Ascending aorta (tissue), 2 donors: ENCODE results near the gene STRN. TPM values are rescaled to one million over a fixed set of nuclear protein-coding genes. Genes with fewer than 3 reads are reported as not detected.

ENCODE experiments used
- DNase-seq, 2 donors: peaks; one replicate each; pipeline ENCODE4 v3.0.0-alpha.2; 2019; ENCODE audit warnings: low spot score in 2 of 2
- H3K27ac ChIP-seq, 2 donors: fragments of 200-600 bp; sonication (generic); one replicate each; pipeline ENCODE4 v1.5.1; 2016 to 2017; ENCODE audit warnings: mild to moderate bottlenecking in 1 of 2
- H3K27me3 ChIP-seq: fragments of 200-600 bp; sonication (generic); one replicate; pipeline ENCODE4 v1.5.1; 2017
- H3K36me3 ChIP-seq, 2 donors: fragments of 200-600 bp; sonication (generic); one replicate each; pipeline ENCODE4 v1.5.1; 2016
- H3K4me1 ChIP-seq, 2 donors: fragments of 200-600 bp; sonication (generic); one replicate each; pipeline ENCODE4 v1.5.1; 2016 to 2017; ENCODE audit warnings: mild to moderate bottlenecking in 1 of 2
- H3K4me3 ChIP-seq, 2 donors: fragments of 200-600 bp; sonication (generic); one replicate each; pipeline ENCODE4 v1.5.1; 2016 to 2017; ENCODE audit warnings: mild to moderate bottlenecking in 1 of 2
- H3K9me3 ChIP-seq, 2 donors: fragments of 200-600 bp; sonication (generic); one replicate each; pipeline ENCODE4 v1.5.1; 2016
- CTCF ChIP-seq, 3 experiments: fragments of 200-600 bp in 2 of 3; fragments of 450-650 bp in 1 of 3; sonication (generic) in 2 of 3; IDR thresholded peaks; one replicate each; pipeline ENCODE4 v1.5.1; 2016 to 2019; ENCODE audit warnings: antibody characterized with exemption in 3 of 3, mild to moderate bottlenecking in 1 of 3, moderate library complexity in 1 of 3
- intact Hi-C: fragments of 100-400 bp; cut with DNase I; formaldehyde crosslinking; loops from one replicate; pipeline ENCODE4 v1.15.1; 2023
- total RNA-seq: library from RNA; depleted of rRNA; stranded (reverse); fragments of >200 nt; gene quantifications from one replicate; pipeline ENCODE4 v1.1.0, GENCODE V29; 2016

Gene STRN
- total RNA-seq, 1 donor from 2014 or later, result 4.3 TPM

DNA sequence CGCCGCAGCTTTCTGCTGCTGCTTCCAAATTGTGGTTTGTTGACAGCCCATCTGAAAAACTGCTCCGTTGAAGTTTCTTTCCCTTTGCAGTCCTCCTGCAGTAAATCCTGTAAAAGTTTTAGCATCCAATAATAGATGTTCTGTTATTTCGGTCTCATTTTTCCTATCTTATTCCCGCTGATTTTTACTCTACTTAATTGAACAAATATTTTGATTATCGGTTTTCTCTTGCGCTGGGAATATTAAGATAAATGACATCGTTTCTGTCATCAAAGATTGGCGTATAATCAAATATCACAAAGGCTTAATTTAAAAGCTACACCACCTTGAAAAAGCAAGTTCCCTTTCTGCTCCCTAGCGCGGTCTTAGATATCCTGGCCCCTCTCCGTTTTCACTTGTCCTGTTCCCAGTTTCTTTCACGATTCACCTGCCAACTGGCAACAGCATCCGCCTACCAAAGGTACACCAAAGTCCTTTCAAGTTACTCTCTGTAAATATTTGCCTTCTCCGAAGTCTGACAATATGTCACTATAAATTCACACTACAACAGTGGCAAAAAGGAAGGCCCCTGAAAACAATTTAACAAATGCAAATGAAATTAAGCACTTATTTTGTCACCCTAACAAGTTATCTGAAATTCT, 1.0 kb upstream of the STRN start:
- Histone ChIP-seq H3K27ac (peak overlapping the region; percentile 54 to 78), H3K4me1 (no peaks in the 10 kb centered on the region), H3K9me3 (no peaks in the 10 kb centered on the region), H3K36me3 (no peaks in the 10 kb centered on the region), H3K4me3 (peak overlapping the region; percentile 92 to 96), H3K27me3 (no peaks in the 10 kb centered on the region)
- intact Hi-C loops, result loop anchor here (10.0 kb wide), 1 partner anchor 357 kb away; the partner anchor contains the start of gene PRKD3
- DNase-seq, result no peak
- TF ChIP-seq CTCF (IDR thresholded peaks at IDR 0.05), result no peak

- Histone ChIP-seq H3K9me3 (no peaks in the 10 kb centered on the region), H3K36me3 (no peaks in the 10 kb centered on the region), H3K27me3 (no peaks in the 10 kb centered on the region), H3K4me3 (peak overlapping the region; percentile 92 to 96), H3K27ac (peak overlapping the region; percentile 68 to 92), H3K4me1 (no peaks in the 10 kb centered on the region)
- no peak for DNase-seq
- TF ChIP-seq CTCF (IDR thresholded peaks at IDR 0.05), result no peak
- intact Hi-C loops, result loop anchor here (10.0 kb wide), 1 partner anchor 359 kb away; the partner anchor contains the start of gene PRKD3
Observed at GRCh38 chr2:36965751-36966369, 476 bp downstream of the STRN start.

GRCh38 chr2:36965206-36965605, 1.1 kb downstream of the STRN start:
- Histone ChIP-seq H3K27me3 (no peaks in the 10 kb centered on the region), H3K27ac (peak overlapping the region in 1 of 2 donors; percentile 92), H3K36me3 (no peaks in the 10 kb centered on the region), H3K4me1 (no peaks in the 10 kb centered on the region), H3K4me3 (peak overlapping the region; percentile 92 to 96), H3K9me3 (no peaks in the 10 kb centered on the region)
- intact Hi-C loops, result loop anchor here (10.0 kb wide), 1 partner anchor 360 kb away; the partner anchor contains the start of gene PRKD3
- no peak for DNase-seq
- no peak for TF ChIP-seq CTCF (IDR thresholded peaks at IDR 0.05)

DNA sequence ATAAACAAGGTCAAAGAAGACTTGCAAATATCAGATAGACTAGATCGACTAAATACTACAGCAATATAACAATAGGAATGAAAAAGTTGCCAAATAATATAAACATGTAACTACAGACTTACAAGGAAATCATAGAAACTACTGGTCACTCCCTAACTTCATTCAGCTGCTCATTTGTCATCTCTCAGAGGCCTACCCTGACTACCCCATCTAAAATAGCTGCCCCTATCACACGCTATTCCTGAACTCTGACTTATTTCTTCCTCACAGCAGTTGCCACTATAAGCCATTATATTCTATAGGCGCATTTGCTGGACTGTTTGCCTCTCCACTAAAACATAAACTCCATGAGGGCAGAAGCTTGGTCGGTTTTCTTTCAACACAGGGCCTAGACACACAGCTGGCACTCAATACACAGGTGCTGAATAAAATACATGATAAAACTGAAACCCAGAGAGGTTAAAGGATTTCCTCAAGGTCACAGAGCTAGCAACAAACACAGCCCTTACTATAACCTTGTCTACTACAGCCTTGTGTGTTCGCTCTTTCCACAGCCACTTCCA, 1.8 kb downstream of the STRN start:
- Histone ChIP-seq H3K27me3 (no peaks in the 10 kb centered on the region), H3K4me3 (peak overlapping the region; percentile 92 to 96), H3K4me1 (no peaks in the 10 kb centered on the region), H3K9me3 (no peaks in the 10 kb centered on the region), H3K36me3 (no peaks in the 10 kb centered on the region), H3K27ac (no peak overlapping the region)
- TF ChIP-seq CTCF (IDR thresholded peaks at IDR 0.05), result no peak
- intact Hi-C loops, result loop anchor here (10.0 kb wide), 1 partner anchor 360 kb away; the partner anchor contains the start of gene PRKD3
- no peak for DNase-seq

GRCh38 chr2:36963734-36964133, 2.6 kb downstream of the STRN start:
- no peaks in the 10 kb centered on the region for H3K27me3 ChIP-seq
- H3K27ac ChIP-seq, result no peak overlapping the region
- no peak overlapping the region for H3K4me3 ChIP-seq
- DNase-seq, result no peak
- no peak for TF ChIP-seq CTCF (IDR thresholded peaks at IDR 0.05)
- no peaks in the 10 kb centered on the region for H3K4me1 ChIP-seq
- H3K9me3 ChIP-seq, result no peaks in the 10 kb centered on the region
- intact Hi-C loops, result loop anchor here (10.0 kb wide), 1 partner anchor 361 kb away; the partner anchor contains the start of gene PRKD3
- H3K36me3 ChIP-seq, result no peaks in the 10 kb centered on the region
